ENCODE data around the gene SEC23IP. TPM values are rescaled to one million over a fixed set of nuclear protein-coding genes. Genes with fewer than 3 reads are reported as not detected.

The SEC23IP gene
- total RNA-seq, 1 donor from 2014 or later = 75.6 TPM

- peaks cover 23% of the 10 kb centered on the region for H3K36me3 Mint-ChIP-seq (ENCODE audit: insufficient read depth)
- TF ChIP-seq CTCF (IDR thresholded peaks at IDR 0.05; ENCODE audit: unreplicated experiment) = no peak
These were observed 26.7 kb downstream of the SEC23IP start for GRCh38 chr10:119919271-119919670.

DNA sequence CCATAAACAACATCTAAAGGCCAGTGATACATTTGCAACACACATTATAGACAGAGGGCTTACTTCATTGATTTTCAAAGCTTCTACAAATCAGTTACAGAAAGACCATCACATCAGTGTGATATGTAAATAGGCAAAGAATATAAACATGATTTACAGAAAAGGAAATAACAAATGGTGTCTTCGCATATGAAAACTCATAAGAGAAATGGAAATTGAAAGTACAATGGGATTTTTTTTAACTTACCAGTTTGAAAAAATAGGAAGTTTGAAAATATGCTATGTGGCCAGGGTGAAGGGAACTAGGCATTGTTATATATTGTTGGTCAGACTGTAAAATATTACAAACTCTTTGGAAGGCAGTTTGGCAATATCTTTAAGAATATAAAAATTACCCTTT lies 27.3 kb downstream of the SEC23IP start:
- Mint-ChIP-seq H3K4me1 (ENCODE audit: low read depth) (no peaks in the 10 kb centered on the region), H3K27me3 (no peaks in the 10 kb centered on the region), H3K9me3 (ENCODE audit: low read depth) (no peaks in the 10 kb centered on the region), H3K4me3 (ENCODE audit: low read depth) (no peak overlapping the region), H3K36me3 (ENCODE audit: insufficient read depth) (peaks cover 22% of the 10 kb centered on the region), H3K27ac (no peak overlapping the region)
- no peak for DNase-seq (ENCODE audit: low spot score, unreplicated experiment)
- no peak for TF ChIP-seq CTCF (IDR thresholded peaks at IDR 0.05; ENCODE audit: unreplicated experiment)

More at GRCh38 chr10:119919271-119919670, 26.7 kb downstream of the SEC23IP start:
- DNase-seq (ENCODE audit: low spot score, unreplicated experiment) = no peak
- H3K9me3 Mint-ChIP-seq (ENCODE audit: low read depth) = no peaks in the 10 kb centered on the region
- H3K4me1 Mint-ChIP-seq (ENCODE audit: low read depth) = no peaks in the 10 kb centered on the region
- H3K27me3 Mint-ChIP-seq = no peaks in the 10 kb centered on the region
- no peak overlapping the region for H3K4me3 Mint-ChIP-seq (ENCODE audit: low read depth)
- H3K27ac Mint-ChIP-seq = no peak overlapping the region

- Mint-ChIP-seq H3K36me3 (ENCODE audit: insufficient read depth) (peaks cover 24% of the 10 kb centered on the region), H3K27me3 (no peaks in the 10 kb centered on the region), H3K4me1 (ENCODE audit: low read depth) (peaks cover 3% of the 10 kb centered on the region), H3K4me3 (ENCODE audit: low read depth) (no peak overlapping the region), H3K27ac (no peak overlapping the region), H3K9me3 (ENCODE audit: low read depth) (no peaks in the 10 kb centered on the region)
- no peak for DNase-seq (ENCODE audit: low spot score, unreplicated experiment)
- TF ChIP-seq CTCF (IDR thresholded peaks at IDR 0.05; ENCODE audit: unreplicated experiment) = no peak
These were observed 35.9 kb downstream of the SEC23IP start for GRCh38 chr10:119928411-119928810.

- Mint-ChIP-seq H3K27ac (peak overlapping the region; percentile 11), H3K4me3 (ENCODE audit: low read depth) (no peak overlapping the region), H3K9me3 (ENCODE audit: low read depth) (no peaks in the 10 kb centered on the region), H3K36me3 (ENCODE audit: insufficient read depth) (peaks cover 34% of the 10 kb centered on the region), H3K4me1 (ENCODE audit: low read depth) (peaks cover 3% of the 10 kb centered on the region), H3K27me3 (no peaks in the 10 kb centered on the region)
- no peak for TF ChIP-seq CTCF (IDR thresholded peaks at IDR 0.05; ENCODE audit: unreplicated experiment)
- no peak for DNase-seq (ENCODE audit: low spot score, unreplicated experiment)
These were observed 39.3 kb downstream of the SEC23IP start for GRCh38 chr10:119931871-119932270.

GRCh38 chr10:119932631-119933030 lies 40.1 kb downstream of the SEC23IP start:
- Mint-ChIP-seq H3K4me3 (ENCODE audit: low read depth) (no peak overlapping the region), H3K36me3 (ENCODE audit: insufficient read depth) (peaks cover 34% of the 10 kb centered on the region), H3K4me1 (ENCODE audit: low read depth) (peaks cover 3% of the 10 kb centered on the region), H3K9me3 (ENCODE audit: low read depth) (no peaks in the 10 kb centered on the region), H3K27me3 (no peaks in the 10 kb centered on the region), H3K27ac (no peak overlapping the region)
- no peak for TF ChIP-seq CTCF (IDR thresholded peaks at IDR 0.05; ENCODE audit: unreplicated experiment)
- DNase-seq (ENCODE audit: low spot score, unreplicated experiment) = no peak
